Erythroblast (primary cell): ENCODE measurements around the gene KRTAP10-11.

Experiments
- GATA1 ChIP-seq: IDR thresholded peaks from 2 replicates; pipeline ENCODE4 v1.6.1; 2011; ENCODE audit warnings: low read depth, mild to moderate bottlenecking, control low read depth, low read length, moderate library complexity
- POLR2A ChIP-seq: IDR thresholded peaks from 2 replicates; pipeline ENCODE4 v1.6.1; 2011; ENCODE audit warnings: mild to moderate bottlenecking, low read length

DNA sequence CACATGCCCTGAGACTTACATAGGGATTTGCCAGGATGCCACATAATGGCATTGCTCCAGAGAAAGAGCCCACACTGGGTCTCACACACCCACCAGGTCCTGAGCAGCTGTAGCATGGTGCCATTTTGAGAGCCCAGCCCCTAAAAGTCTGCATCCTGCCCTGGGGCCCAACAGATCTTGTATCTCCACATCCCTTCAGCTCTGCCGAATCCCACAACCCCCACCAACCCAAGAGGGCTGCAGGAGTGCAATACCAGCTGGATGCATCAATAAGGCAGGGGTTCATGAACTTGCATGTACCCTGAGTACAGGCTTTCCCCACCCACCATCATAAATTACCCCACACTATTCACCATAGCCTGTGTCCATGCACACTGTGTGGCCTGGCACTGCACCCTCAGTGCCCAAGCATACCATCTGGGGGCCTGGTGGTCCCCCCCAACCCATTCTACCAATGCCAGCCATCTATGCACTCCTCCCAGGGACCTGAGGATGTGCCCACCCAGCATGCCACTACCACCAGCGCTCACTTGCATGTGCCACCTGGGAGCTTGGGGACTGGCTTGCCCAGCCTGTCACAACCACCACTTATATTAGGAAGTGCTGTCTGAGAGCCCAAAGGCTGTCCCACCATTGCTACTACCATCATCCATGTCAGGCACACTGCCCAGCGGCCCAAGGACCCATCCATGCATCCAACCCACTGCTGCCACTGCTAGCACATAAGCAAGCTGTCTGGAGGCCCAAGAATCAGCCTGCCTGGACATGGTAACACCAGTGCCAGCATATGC, 24.6 kb downstream of the KRTAP10-11 start:
- TF ChIP-seq POLR2A: no peak
- TF ChIP-seq GATA1: no peak
